ENCODE results near the gene CORO2A. TPM values are rescaled to one million over a fixed set of nuclear protein-coding genes. Genes with fewer than 3 reads are reported as not detected.

The CORO2A gene
- total and polyA plus RNA-seq, 7 donors = 0.09 to 0.30 (median 0.12) TPM

GRCh38 chr9:98235126-98235525 is 42.7 kb upstream of the CORO2A start:
- 89 to 95% (median 91%) methylated on average over 9 of the region's 9 CpGs for WGBS, 3 donors
- no peak for TF ChIP-seq CTCF (IDR thresholded peaks at IDR 0.05)
- ATAC-seq = no peak
- no peaks in the 10 kb centered on the region for H3K27me3 ChIP-seq (ENCODE audit: insufficient read depth in 3 of 3, low read length in 2 of 3)
- H3K36me3 ChIP-seq (ENCODE audit: insufficient read depth in 1 of 2, low read depth in 1 of 2) = peaks cover 0 to 8% of the 10 kb centered on the region in 2 donors
- DNase-seq = no peak
- H3K27ac ChIP-seq = no peak overlapping the region
- no peaks in the 10 kb centered on the region for H3K9me3 ChIP-seq
- no peak overlapping the region for H3K4me3 ChIP-seq
- intact Hi-C loops (cut with DNase I) = no loop called here
- no peaks in the 10 kb centered on the region for H3K4me1 ChIP-seq

GRCh38 chr9:98234245-98234825 is 41.9 kb upstream of the CORO2A start:
- WGBS, 3 donors = 79 to 82% (median 82%) methylated on average over 9 of the region's 9 CpGs
- DNase-seq (no peak), ATAC-seq (no peak)
- intact Hi-C loops (cut with DNase I) = no loop called here
- peaks cover 0 to 8% of the 10 kb centered on the region in 2 donors for H3K36me3 ChIP-seq (ENCODE audit: insufficient read depth in 1 of 2, low read depth in 1 of 2)
- no peak overlapping the region for H3K27ac ChIP-seq
- no peak overlapping the region for H3K4me3 ChIP-seq
- H3K4me1 ChIP-seq = no peaks in the 10 kb centered on the region
- no peak for TF ChIP-seq CTCF (IDR thresholded peaks at IDR 0.05)
- H3K27me3 ChIP-seq (ENCODE audit: insufficient read depth in 3 of 3, low read length in 2 of 3) = no peaks in the 10 kb centered on the region
- no peaks in the 10 kb centered on the region for H3K9me3 ChIP-seq

- intact Hi-C loops (cut with DNase I) = no loop called here
- Histone ChIP-seq H3K4me3 (no peak overlapping the region), H3K27ac (no peak overlapping the region), H3K9me3 (no peaks in the 10 kb centered on the region), H3K4me1 (no peaks in the 10 kb centered on the region), H3K36me3 (ENCODE audit: insufficient read depth in 1 of 2, low read depth in 1 of 2) (peaks cover 0 to 16% of the 10 kb centered on the region in 2 donors), H3K27me3 (ENCODE audit: insufficient read depth in 3 of 3, low read length in 2 of 3) (no peaks in the 10 kb centered on the region)
- no peak for DNase-seq
- no peak for ATAC-seq
- WGBS, 3 donors = 93 to 96% (median 94%) methylated on average over 5 of the region's 5 CpGs
- TF ChIP-seq CTCF (IDR thresholded peaks at IDR 0.05) = no peak
These were observed 40.5 kb upstream of the CORO2A start for GRCh38 chr9:98232926-98233325.

DNA sequence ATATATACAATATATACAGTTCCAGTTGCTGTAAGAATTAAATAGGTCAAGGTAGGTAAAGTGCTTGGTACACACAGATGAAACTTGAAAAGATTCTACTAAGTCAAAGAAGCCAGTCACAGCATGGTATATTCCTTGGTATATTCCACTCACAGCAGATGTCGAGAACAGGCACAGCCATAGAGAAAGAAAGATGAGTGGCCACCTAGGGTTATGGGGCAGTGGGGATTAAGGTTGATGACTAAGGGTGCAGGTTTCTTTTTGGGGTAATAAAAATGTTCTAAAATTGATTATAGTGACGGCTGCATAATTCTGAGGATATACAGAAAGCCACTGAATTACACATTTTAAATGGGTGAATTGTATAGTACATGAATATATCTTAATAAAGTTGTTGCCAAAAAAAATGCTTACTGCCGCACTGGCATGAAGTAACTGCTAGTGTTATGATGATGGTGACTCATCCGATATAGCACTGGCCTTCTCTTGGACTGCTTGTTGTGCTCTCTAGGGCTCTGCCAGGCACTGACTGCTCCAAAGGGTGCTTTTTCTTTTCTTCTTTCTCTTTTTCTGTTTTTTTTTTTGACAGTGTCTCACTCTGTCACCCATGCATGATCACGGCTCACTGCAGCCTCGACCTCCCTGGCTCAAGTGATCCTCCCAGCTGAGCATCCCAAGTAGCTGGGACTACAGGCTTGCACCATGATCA is 39.5 kb upstream of the CORO2A start:
- no peak for TF ChIP-seq CTCF (IDR thresholded peaks at IDR 0.05)

More for the DNA sequence above, 39.5 kb upstream of the CORO2A start:
- Histone ChIP-seq H3K4me1 (peaks cover 7% of the 10 kb centered on the region), H3K9me3 (no peaks in the 10 kb centered on the region), H3K27me3 (ENCODE audit: insufficient read depth in 3 of 3, low read length in 2 of 3) (no peaks in the 10 kb centered on the region), H3K36me3 (ENCODE audit: insufficient read depth in 1 of 2, low read depth in 1 of 2) (peaks cover 0 to 16% of the 10 kb centered on the region in 2 donors), H3K4me3 (no peak overlapping the region), H3K27ac (no peak overlapping the region)
- ATAC-seq (no peak), DNase-seq (no peak)
- intact Hi-C loops (cut with DNase I) = no loop called here
- 85 to 94% (median 94%) methylated on average over 6 of the region's 6 CpGs for WGBS, 3 donors
